RWPE1 (cell line): ENCODE data around the gene TENM4.

Source experiments
- CTCF ChIA-PET: fragments of 350-600 bp; sonication (Branson Sonifier 250); formaldehyde crosslinking; extraction: SDS; loops from one replicate; lab custom pipeline; 2021; lab: Yijun Ruan, JAX
- POLR2A ChIA-PET: fragments of 400-600 bp; formaldehyde crosslinking; extraction: SDS; loops from one replicate; lab custom pipeline; 2020; ENCODE audit warnings: antibody characterized with exemption; ENCODE audit not compliant: low non-redundant PET; lab: Yijun Ruan, JAX
- DNase-seq: peaks from one replicate; pipeline ENCODE4 v3.0.0; 2012; ENCODE audit warnings: low spot score
- H3K27ac ChIP-seq: fragments of 450-650 bp; 2 replicates; pipeline ENCODE4 v1.5.1; 2017
- TF ChIP-seq, protein P1 (sequence below): fragments of 450-650 bp; conservative IDR thresholded peaks from 2 replicates; pipeline ENCODE4 v1.5.1; 2017; ENCODE audit warnings: low read depth, mild to moderate bottlenecking

TENM4 gene

GRCh38 chr11:79456501-79456900, 15.7 kb upstream of the TENM4 start:
- ChIA-PET CTCF (no interaction called here), POLR2A (no interaction called here)
- no peak overlapping the region for H3K27ac ChIP-seq
- TF ChIP-seq, protein P1, sequence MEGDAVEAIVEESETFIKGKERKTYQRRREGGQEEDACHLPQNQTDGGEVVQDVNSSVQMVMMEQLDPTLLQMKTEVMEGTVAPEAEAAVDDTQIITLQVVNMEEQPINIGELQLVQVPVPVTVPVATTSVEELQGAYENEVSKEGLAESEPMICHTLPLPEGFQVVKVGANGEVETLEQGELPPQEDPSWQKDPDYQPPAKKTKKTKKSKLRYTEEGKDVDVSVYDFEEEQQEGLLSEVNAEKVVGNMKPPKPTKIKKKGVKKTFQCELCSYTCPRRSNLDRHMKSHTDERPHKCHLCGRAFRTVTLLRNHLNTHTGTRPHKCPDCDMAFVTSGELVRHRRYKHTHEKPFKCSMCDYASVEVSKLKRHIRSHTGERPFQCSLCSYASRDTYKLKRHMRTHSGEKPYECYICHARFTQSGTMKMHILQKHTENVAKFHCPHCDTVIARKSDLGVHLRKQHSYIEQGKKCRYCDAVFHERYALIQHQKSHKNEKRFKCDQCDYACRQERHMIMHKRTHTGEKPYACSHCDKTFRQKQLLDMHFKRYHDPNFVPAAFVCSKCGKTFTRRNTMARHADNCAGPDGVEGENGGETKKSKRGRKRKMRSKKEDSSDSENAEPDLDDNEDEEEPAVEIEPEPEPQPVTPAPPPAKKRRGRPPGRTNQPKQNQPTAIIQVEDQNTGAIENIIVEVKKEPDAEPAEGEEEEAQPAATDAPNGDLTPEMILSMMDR = no peak
- DNase-seq = no peak

DNA sequence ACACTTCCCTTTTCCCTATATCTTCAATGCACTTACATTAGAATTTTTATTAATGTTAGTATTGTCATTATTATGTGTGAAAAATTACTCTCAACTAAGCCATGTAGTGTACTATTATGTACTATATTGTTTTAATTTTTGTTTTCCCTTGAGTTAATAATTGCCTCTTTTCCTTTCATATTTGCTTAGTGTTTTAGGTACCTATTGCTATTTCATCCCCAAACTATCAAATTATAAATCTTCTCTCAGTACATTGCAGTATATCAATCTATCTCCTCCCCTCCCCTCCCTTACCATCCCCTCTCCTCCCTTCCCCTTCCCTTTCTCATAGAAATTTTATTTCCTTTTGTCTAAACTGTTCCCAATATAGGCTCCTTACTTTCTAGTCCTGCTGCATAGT, 12.8 kb upstream of the TENM4 start:
- no peak overlapping the region for H3K27ac ChIP-seq
- POLR2A ChIA-PET = no interaction called here
- TF ChIP-seq, protein P1 = no peak
- CTCF ChIA-PET = no interaction called here
- DNase-seq = no peak

- POLR2A ChIA-PET = no interaction called here
- CTCF ChIA-PET = interaction anchor here (1.5 kb wide), 1 partner anchor 48 kb away, joined by 3 read pairs; no protein-coding TSS in a partner anchor
Measured at GRCh38 chr11:79449040-79449439, 8.2 kb upstream of the TENM4 start.

DNA sequence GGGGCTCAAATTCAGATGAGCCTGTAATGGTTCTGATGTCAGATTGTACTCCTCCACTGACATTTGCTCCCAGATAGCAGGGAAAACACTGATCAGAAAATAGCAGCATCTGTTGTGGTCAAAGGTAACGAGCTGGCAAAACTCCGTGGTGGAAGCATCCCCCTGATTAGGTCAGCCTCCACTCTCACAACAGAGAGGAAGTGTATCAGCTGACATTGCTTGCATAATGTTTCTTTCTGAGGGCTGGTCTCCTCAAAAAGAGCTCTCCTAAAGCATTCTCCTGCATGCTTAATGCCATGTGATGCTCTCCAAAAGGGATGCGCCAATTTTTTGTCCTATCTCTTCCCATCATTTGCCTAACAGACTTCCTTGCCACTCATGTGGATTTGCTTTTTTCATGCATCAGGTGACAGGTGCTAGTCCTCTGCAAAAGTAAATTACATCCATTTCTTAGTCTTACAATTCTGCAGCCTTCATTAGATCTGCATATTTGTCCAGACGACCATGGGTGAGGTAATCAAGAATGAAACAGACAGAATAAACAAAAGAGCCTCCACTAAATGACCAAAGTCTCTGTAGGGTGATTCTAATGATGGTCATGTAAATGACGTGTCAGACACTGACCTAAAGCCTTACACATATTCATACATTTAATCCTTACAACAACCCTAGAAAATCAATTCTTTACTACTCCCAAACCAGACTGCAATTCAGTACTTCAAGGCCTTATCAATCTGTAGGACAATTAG, 6.4 kb upstream of the TENM4 start:
- CTCF ChIA-PET = no interaction called here
- DNase-seq = no peak
- POLR2A ChIA-PET = no interaction called here
- TF ChIP-seq, protein P1 = no peak
- H3K27ac ChIP-seq = no peak overlapping the region

More at GRCh38 chr11:79449040-79449439, 8.2 kb upstream of the TENM4 start:
- no peak overlapping the region for H3K27ac ChIP-seq
- TF ChIP-seq, protein P1 = no peak
- no peak for DNase-seq

- ChIA-PET CTCF (interaction anchor here (0.5 kb wide), 1 partner anchor 648 kb away, joined by 3 read pairs; no protein-coding TSS in a partner anchor), POLR2A (no interaction called here)
- TF ChIP-seq, protein P1 = no peak
- no peak for DNase-seq
- H3K27ac ChIP-seq = no peak overlapping the region
Measured at GRCh38 chr11:79444923-79445322, 4.1 kb upstream of the TENM4 start.

DNA sequence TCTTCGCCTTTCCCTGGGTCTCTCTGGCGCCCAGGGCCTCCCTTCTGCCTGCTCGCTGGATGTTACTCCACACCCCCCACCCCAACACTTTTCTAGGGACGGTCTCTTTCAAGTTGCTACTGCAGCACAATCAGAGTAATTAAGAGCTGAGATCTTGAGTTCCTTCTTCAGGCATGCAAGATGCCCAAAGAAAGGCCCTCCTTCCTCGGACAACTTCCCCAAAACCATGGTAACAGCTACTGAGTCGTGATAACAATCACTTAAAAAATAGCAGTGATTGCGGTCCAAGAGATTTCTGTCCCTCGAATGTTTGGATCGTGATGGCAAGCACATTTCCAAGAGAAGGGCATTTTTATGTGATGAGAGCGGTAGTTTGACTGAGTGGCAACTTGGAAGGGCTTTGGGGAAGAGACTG, 638 bp upstream of the TENM4 start:
- CTCF ChIA-PET = interaction anchor here (0.6 to 3.3 kb wide), 7 partner anchors 9 to 91 kb away, joined by 3 to 21 read pairs (median 4); no protein-coding TSS in a partner anchor
- H3K27ac ChIP-seq = peak overlapping the region; percentile 99
- no peak for DNase-seq
- POLR2A ChIA-PET = no interaction called here
- TF ChIP-seq, protein P1 = no peak
